Measurements from ENCODE around the gene STX1A.

- TF ChIP-seq, protein P1, sequence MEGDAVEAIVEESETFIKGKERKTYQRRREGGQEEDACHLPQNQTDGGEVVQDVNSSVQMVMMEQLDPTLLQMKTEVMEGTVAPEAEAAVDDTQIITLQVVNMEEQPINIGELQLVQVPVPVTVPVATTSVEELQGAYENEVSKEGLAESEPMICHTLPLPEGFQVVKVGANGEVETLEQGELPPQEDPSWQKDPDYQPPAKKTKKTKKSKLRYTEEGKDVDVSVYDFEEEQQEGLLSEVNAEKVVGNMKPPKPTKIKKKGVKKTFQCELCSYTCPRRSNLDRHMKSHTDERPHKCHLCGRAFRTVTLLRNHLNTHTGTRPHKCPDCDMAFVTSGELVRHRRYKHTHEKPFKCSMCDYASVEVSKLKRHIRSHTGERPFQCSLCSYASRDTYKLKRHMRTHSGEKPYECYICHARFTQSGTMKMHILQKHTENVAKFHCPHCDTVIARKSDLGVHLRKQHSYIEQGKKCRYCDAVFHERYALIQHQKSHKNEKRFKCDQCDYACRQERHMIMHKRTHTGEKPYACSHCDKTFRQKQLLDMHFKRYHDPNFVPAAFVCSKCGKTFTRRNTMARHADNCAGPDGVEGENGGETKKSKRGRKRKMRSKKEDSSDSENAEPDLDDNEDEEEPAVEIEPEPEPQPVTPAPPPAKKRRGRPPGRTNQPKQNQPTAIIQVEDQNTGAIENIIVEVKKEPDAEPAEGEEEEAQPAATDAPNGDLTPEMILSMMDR (IDR thresholded peaks at IDR 0.05 in 8 of 11, conservative IDR thresholded peaks at IDR 0.05 in 3 of 11): no peak
- TF ChIP-seq POLR2A (IDR thresholded peaks at IDR 0.05) (no peak), POLR2AphosphoS5 (IDR thresholded peaks at IDR 0.05) (no peak)
Observed at GRCh38 chr7:73735528-73735905, 16.0 kb upstream of the STX1A start.

Measured in spleen (tissue), 7 donors.